GM12801 (cell line): ENCODE results near the gene GART.

ENCODE experiments used
- CTCF ChIP-seq: IDR thresholded peaks from one replicate; pipeline ENCODE4 v1.5.1; 2011; ENCODE audit warnings: control low read depth; ENCODE audit not compliant: insufficient read length; ENCODE audit errors: extremely low read depth

Gene GART

GRCh38 chr21:33578214-33578613 is 36.3 kb upstream of the GART start:
- TF ChIP-seq CTCF = no peak

- no peak for TF ChIP-seq CTCF
Observed at GRCh38 chr21:33572350-33572749, 30.4 kb upstream of the GART start.

GRCh38 chr21:33569991-33570390 is 28.1 kb upstream of the GART start:
- no peak for TF ChIP-seq CTCF

- TF ChIP-seq CTCF = no peak
Observed at GRCh38 chr21:33568448-33568847, 26.5 kb upstream of the GART start.

GRCh38 chr21:33567914-33568313 is 26.0 kb upstream of the GART start:
- no peak for TF ChIP-seq CTCF

- TF ChIP-seq CTCF = no peak
Observed at GRCh38 chr21:33566514-33566913, 24.6 kb upstream of the GART start.

- no peak for TF ChIP-seq CTCF
Observed at GRCh38 chr21:33562389-33562788, 20.5 kb upstream of the GART start.

- no peak for TF ChIP-seq CTCF
Observed at GRCh38 chr21:33561373-33561772, 19.5 kb upstream of the GART start.
